ENCODE measurements around the gene SERPINB10. TPM values are rescaled to one million over a fixed set of nuclear protein-coding genes. Genes with fewer than 3 reads are reported as not detected.

The SERPINB10 gene
- total RNA-seq, 1 donor from 2014 or later = not detected

DNA sequence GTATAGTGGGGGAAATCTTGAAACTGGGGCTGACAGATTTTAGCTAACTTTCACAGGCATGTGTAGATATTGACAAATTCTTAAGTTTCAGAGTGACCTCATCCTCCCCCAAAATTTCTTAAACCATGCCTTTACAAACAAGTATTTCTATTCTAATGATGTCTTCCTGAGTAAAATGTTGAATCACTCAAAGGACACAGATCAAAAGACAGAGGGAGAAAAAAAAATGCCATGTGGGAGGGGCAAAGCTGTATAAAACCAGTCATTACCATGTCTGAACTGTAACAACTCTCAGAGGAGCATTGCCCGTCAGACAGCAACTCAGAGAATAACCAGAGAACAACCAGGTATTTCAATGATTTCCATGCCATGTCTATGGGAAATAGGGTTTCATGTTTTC is 20.3 kb upstream of the SERPINB10 start, which contains the start of gene SERPINB2:
Gene SERPINB2, plus strand, starts transcription at position 282 of the 400 bp plus-strand sequence. CDS start 3,740 bp downstream, outside the sequence.
- DNase-seq (no peak), ATAC-seq (no peak)
- Histone ChIP-seq H3K4me3 (no peak within 1 kb of the TSS), H3K27ac (no peak within 1 kb of the TSS), H3K9me3 (no peaks in the 10 kb centered on the region), H3K27me3 (ENCODE audit: low read depth) (no peaks in the 10 kb centered on the region), H3K4me1 (no peaks in the 10 kb centered on the region), H3K36me3 (no peaks in the 10 kb centered on the region)
- intact Hi-C loops (cut with DNase I) = no loop called here
- TF ChIP-seq, protein P1, sequence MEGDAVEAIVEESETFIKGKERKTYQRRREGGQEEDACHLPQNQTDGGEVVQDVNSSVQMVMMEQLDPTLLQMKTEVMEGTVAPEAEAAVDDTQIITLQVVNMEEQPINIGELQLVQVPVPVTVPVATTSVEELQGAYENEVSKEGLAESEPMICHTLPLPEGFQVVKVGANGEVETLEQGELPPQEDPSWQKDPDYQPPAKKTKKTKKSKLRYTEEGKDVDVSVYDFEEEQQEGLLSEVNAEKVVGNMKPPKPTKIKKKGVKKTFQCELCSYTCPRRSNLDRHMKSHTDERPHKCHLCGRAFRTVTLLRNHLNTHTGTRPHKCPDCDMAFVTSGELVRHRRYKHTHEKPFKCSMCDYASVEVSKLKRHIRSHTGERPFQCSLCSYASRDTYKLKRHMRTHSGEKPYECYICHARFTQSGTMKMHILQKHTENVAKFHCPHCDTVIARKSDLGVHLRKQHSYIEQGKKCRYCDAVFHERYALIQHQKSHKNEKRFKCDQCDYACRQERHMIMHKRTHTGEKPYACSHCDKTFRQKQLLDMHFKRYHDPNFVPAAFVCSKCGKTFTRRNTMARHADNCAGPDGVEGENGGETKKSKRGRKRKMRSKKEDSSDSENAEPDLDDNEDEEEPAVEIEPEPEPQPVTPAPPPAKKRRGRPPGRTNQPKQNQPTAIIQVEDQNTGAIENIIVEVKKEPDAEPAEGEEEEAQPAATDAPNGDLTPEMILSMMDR (IDR thresholded peaks at IDR 0.05) = no peak

DNA sequence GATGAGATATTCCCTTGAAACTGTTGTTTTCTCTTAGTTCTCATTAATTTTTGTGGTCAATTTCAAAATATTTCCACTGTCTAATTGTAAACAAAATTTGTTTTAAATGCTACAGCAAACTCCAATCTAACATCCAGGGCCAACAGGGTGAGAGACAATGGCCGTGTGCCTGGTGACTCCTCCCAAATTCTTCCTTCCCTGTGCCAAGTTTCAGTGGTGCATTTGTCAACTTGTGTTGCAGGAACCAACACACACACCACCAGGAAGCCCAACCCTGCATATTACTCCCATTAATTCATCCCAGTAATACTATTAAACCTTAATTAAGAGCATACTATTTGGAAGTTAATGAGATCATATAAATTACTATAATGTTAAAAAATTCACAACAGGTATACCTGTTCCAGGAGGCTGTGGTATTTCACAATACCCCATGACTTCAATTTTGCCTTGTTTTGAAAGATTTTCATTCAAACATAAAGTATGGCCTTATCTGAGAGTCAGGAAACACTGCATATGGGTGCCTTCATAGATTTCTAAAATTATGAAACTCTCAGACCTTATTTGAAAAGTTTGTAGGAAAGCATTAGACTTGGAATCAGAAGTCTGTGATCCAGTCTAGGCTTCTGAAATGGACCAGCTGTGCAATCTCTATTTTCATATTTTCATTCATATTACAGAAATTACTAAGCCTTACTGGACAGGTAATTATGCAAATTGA is 19.1 kb upstream of the SERPINB10 start:
- no peaks in the 10 kb centered on the region for H3K4me1 ChIP-seq
- H3K27ac ChIP-seq = no peak overlapping the region
- no peaks in the 10 kb centered on the region for H3K27me3 ChIP-seq (ENCODE audit: low read depth)
- intact Hi-C loops (cut with DNase I) = no loop called here
- no peak overlapping the region for H3K4me3 ChIP-seq
- no peaks in the 10 kb centered on the region for H3K36me3 ChIP-seq
- no peak for ATAC-seq
- H3K9me3 ChIP-seq = no peaks in the 10 kb centered on the region
- no peak for DNase-seq
- TF ChIP-seq, protein P1 (IDR thresholded peaks at IDR 0.05) = no peak

DNA sequence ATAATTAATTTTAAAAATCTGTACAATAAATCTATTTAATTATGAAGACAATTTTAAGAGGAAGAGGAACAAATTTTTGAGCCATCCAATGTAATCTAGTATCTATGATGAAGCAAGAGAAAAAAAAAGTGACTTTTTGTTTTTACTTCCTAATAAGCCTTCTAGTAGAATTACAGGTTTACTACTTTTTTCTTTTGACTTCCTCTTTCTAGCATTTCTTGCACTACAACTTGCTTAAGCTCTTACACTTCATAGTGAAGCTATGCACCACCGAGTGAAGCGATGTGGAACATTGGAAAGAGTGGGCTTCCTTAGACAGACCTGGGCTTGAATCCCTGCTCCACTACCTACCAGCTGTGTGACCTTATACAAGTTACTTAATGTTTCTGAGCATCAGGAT is 18.1 kb upstream of the SERPINB10 start:
- TF ChIP-seq, protein P1 (IDR thresholded peaks at IDR 0.05) = no peak

DNA sequence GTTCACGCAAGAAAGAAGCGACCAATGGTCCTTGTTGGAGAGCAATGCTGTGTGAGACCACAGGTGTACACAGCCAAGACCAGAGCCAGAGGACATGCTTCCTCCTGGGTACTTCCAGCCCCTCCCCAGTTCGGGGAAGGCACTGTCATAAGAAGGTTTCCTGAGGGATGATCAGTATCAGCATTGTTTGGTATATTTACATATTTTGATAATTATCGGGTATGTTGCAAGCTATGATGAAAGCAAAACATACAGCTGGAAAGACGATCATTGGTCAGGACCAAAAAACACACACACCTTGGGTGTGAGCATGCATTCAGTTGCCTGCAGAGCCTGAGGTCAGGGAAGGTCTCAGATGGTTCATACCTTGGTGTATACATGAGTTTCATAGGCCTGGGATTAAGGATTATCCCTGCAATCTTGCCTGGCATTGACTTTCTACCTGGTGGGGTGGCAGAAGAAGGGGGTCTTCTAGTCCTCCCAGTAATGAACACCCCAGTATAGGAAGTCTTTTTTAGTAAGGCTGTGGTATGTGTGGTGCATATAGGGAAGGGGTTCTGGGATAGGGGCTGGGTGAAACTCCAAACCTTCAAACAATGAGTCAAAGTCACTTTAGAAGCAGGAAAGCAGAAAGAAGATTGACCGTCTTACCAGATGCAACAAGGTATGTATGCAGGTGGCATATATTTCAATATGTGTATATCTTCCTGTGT is 17.4 kb upstream of the SERPINB10 start:
- DNase-seq = no peak
- ATAC-seq = peak in 1 of 2 donors; percentile 26
- Histone ChIP-seq H3K4me1 (no peaks in the 10 kb centered on the region), H3K36me3 (no peaks in the 10 kb centered on the region), H3K27me3 (ENCODE audit: low read depth) (no peaks in the 10 kb centered on the region), H3K4me3 (no peak overlapping the region), H3K27ac (no peak overlapping the region), H3K9me3 (no peaks in the 10 kb centered on the region)
- intact Hi-C loops (cut with DNase I) = no loop called here
- TF ChIP-seq, protein P1 (IDR thresholded peaks at IDR 0.05) = no peak

More for the DNA sequence above, 18.1 kb upstream of the SERPINB10 start:
- H3K9me3 ChIP-seq = no peaks in the 10 kb centered on the region
- no peaks in the 10 kb centered on the region for H3K27me3 ChIP-seq (ENCODE audit: low read depth)
- no peak overlapping the region for H3K4me3 ChIP-seq
- DNase-seq (no peak), ATAC-seq (peak; percentile 23 to 43)
- H3K27ac ChIP-seq = no peak overlapping the region
- intact Hi-C loops (cut with DNase I) = no loop called here
- H3K4me1 ChIP-seq = no peaks in the 10 kb centered on the region
- no peaks in the 10 kb centered on the region for H3K36me3 ChIP-seq

DNA sequence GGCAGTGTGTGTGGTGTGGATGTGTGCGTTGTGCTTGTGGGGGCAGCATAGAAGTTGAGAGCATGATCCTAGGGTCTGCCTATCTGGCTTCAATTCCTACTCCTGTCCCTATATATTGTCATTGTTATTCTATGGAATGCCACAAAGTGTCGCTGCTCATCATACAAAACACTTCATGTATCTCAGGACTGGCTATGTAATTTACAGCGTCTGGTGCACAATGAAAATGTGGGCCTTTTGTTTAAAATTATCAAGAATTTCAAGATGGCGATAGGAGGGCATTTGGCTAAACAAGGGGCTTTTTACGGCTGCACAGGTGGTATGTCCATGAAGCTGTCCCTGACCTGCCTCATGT is 16.8 kb upstream of the SERPINB10 start:
- H3K4me1 ChIP-seq = no peaks in the 10 kb centered on the region
- no peak for DNase-seq
- no peak overlapping the region for H3K27ac ChIP-seq
- H3K27me3 ChIP-seq (ENCODE audit: low read depth) = no peaks in the 10 kb centered on the region
- H3K36me3 ChIP-seq = no peaks in the 10 kb centered on the region
- TF ChIP-seq, protein P1 (IDR thresholded peaks at IDR 0.05) = no peak
- H3K9me3 ChIP-seq = no peaks in the 10 kb centered on the region
- no peak overlapping the region for H3K4me3 ChIP-seq
- intact Hi-C loops (cut with DNase I) = no loop called here
- ATAC-seq = no peak
